ENCODE measurements around the gene UPK1A. TPM values are rescaled to one million over a fixed set of nuclear protein-coding genes. Genes with fewer than 3 reads are reported as not detected.

The UPK1A gene
- total RNA-seq, 2 experiments from 2014 or later = 1.8 to 2.2 TPM

- CTCF ChIA-PET = interaction anchor here (1.0 to 1.3 kb wide), 3 partner anchors 68 to 87 kb away, joined by 3 to 4 read pairs (median 3); no protein-coding TSS in a partner anchor
- H3K27me3 Mint-ChIP-seq = no peaks in the 10 kb centered on the region
- no peaks in the 10 kb centered on the region for H3K9me3 Mint-ChIP-seq
- POLR2A ChIA-PET = interaction anchor here (0.8 to 3.0 kb wide), 6 partner anchors 17 to 129 kb away, joined by 3 to 13 read pairs (median 4); partner anchors contain the start of gene HAUS5
- H3K36me3 Mint-ChIP-seq (ENCODE audit: low read depth) = peaks cover 9% of the 10 kb centered on the region
- intact Hi-C loops (cut with micrococcal nuclease) = no loop called here
- peak overlapping the region; percentile 76 for H3K4me3 Mint-ChIP-seq
- H3K4me1 Mint-ChIP-seq (ENCODE audit: low read depth) = peaks cover 34% of the 10 kb centered on the region
- H3K27ac Mint-ChIP-seq = peak overlapping the region; percentile 85
- DNase-seq (peak; percentile 99), ATAC-seq (peak; percentile 85)
- no peak for TF ChIP-seq CTCF (IDR thresholded peaks at IDR 0.05)
Measured at GRCh38 chr19:35644206-35644986, 21.9 kb upstream of the UPK1A start.

GRCh38 chr19:35644987-35645679, 21.2 kb upstream of the UPK1A start:
- H3K27ac Mint-ChIP-seq = peak overlapping the region; percentile 85
- ChIA-PET POLR2A (interaction anchor here (0.8 to 3.0 kb wide), 5 partner anchors 9 to 66 kb away, joined by 3 to 13 read pairs (median 3); partner anchors contain the start of gene HAUS5), CTCF (interaction anchor here (1.0 to 1.3 kb wide), 2 partner anchors 69 to 87 kb away, joined by 3 to 4 read pairs; no protein-coding TSS in a partner anchor)
- intact Hi-C loops (cut with micrococcal nuclease) = no loop called here
- peak overlapping the region; percentile 76 for H3K4me3 Mint-ChIP-seq
- H3K4me1 Mint-ChIP-seq (ENCODE audit: low read depth) = peaks cover 37% of the 10 kb centered on the region
- no peak for TF ChIP-seq CTCF (IDR thresholded peaks at IDR 0.05)
- ATAC-seq (peak; percentile 18), DNase-seq (peak; percentile 92)
- H3K27me3 Mint-ChIP-seq = no peaks in the 10 kb centered on the region
- H3K9me3 Mint-ChIP-seq = no peaks in the 10 kb centered on the region
- H3K36me3 Mint-ChIP-seq (ENCODE audit: low read depth) = peaks cover 10% of the 10 kb centered on the region

GRCh38 chr19:35645680-35646511, 20.4 kb upstream of the UPK1A start:
- peaks cover 16% of the 10 kb centered on the region for H3K36me3 Mint-ChIP-seq (ENCODE audit: low read depth)
- no peak overlapping the region for H3K4me3 Mint-ChIP-seq
- no peaks in the 10 kb centered on the region for H3K9me3 Mint-ChIP-seq
- CTCF ChIA-PET = no interaction called here
- ATAC-seq (no peak), DNase-seq (no peak)
- no peaks in the 10 kb centered on the region for H3K27me3 Mint-ChIP-seq
- peaks cover 44% of the 10 kb centered on the region for H3K4me1 Mint-ChIP-seq (ENCODE audit: low read depth)
- peak overlapping the region; percentile 17 for H3K27ac Mint-ChIP-seq
- TF ChIP-seq CTCF (IDR thresholded peaks at IDR 0.05) = no peak
- POLR2A ChIA-PET = interaction anchor here (0.7 to 3.0 kb wide), 3 partner anchors 10 to 186 kb away, joined by 3 to 13 read pairs (median 4); no protein-coding TSS in a partner anchor
- intact Hi-C loops (cut with micrococcal nuclease) = no loop called here

GRCh38 chr19:35648017-35648961, 18.0 kb upstream of the UPK1A start, which contains the start of gene COX6B1:
Gene COX6B1 (plus strand): TSS chr19:35648323. CDS start chr19:35651244, 2,921 bp downstream.
- Mint-ChIP-seq H3K4me1 (ENCODE audit: low read depth) (peaks cover 36% of the 10 kb centered on the region), H3K4me3 (peak within 1 kb of the TSS; percentile 99), H3K27me3 (no peaks in the 10 kb centered on the region), H3K27ac (peak within 1 kb of the TSS; percentile 93), H3K9me3 (no peaks in the 10 kb centered on the region), H3K36me3 (ENCODE audit: low read depth) (peaks cover 26% of the 10 kb centered on the region)
- intact Hi-C loops (cut with micrococcal nuclease) = no loop called here
- CTCF ChIA-PET = interaction anchor here (0.7 to 2.1 kb wide), 6 partner anchors 9 to 171 kb away, joined by 3 to 10 read pairs (median 4); no protein-coding TSS in a partner anchor
- TF ChIP-seq CTCF (IDR thresholded peaks at IDR 0.05) = no peak
- ATAC-seq (peak; percentile 72), DNase-seq (peak; percentile 97)
- POLR2A ChIA-PET = interaction anchor here (0.7 to 1.6 kb wide), 9 partner anchors 9 to 96 kb away, joined by 3 to 8 read pairs (median 3); partner anchors contain the start of gene KMT2B
